Measurements from ENCODE around the gene TRIM72. TPM values are rescaled to one million over a fixed set of nuclear protein-coding genes. Genes with fewer than 3 reads are reported as not detected.

Gene TRIM72
- total RNA-seq, 1 donor from 2014 or later: not detected

GRCh38 chr16:31186930-31187807 is 26.8 kb upstream of the TRIM72 start:
- Mint-ChIP-seq H3K4me1 (ENCODE audit: unreplicated experiment) (peaks cover 28% of the 10 kb centered on the region), H3K27me3 (ENCODE audit: unreplicated experiment) (no peaks in the 10 kb centered on the region), H3K27ac (ENCODE audit: unreplicated experiment) (no peak overlapping the region), H3K36me3 (ENCODE audit: unreplicated experiment) (peaks cover 87% of the 10 kb centered on the region), H3K9me3 (ENCODE audit: unreplicated experiment) (no peaks in the 10 kb centered on the region), H3K4me3 (ENCODE audit: unreplicated experiment) (no peak overlapping the region)
- TF ChIP-seq, protein P1, sequence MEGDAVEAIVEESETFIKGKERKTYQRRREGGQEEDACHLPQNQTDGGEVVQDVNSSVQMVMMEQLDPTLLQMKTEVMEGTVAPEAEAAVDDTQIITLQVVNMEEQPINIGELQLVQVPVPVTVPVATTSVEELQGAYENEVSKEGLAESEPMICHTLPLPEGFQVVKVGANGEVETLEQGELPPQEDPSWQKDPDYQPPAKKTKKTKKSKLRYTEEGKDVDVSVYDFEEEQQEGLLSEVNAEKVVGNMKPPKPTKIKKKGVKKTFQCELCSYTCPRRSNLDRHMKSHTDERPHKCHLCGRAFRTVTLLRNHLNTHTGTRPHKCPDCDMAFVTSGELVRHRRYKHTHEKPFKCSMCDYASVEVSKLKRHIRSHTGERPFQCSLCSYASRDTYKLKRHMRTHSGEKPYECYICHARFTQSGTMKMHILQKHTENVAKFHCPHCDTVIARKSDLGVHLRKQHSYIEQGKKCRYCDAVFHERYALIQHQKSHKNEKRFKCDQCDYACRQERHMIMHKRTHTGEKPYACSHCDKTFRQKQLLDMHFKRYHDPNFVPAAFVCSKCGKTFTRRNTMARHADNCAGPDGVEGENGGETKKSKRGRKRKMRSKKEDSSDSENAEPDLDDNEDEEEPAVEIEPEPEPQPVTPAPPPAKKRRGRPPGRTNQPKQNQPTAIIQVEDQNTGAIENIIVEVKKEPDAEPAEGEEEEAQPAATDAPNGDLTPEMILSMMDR (IDR thresholded peaks at IDR 0.05): no peak
- no peak for DNase-seq (ENCODE audit: extremely low spot score, unreplicated experiment)

DNA sequence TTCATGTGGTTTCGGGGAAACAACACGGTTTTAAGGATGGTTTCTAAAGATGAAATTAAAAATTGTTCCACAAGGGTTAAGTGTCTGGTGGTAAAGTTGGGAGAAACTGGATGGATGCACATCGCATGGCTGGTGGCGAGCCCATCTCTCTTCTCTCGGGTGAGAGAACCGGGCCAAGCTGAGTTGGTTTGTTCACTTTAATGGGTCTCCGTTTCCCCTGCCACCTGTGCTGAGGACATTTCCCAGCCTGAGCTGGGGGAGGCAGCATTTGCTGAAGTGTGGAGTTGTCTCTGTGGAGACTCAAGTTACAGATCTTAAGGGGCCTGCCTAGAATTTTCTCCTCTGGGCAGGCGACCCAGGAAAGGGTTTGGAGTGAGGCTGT is 26.1 kb upstream of the TRIM72 start:
- Mint-ChIP-seq H3K27ac (ENCODE audit: unreplicated experiment) (no peak overlapping the region), H3K4me3 (ENCODE audit: unreplicated experiment) (no peak overlapping the region), H3K4me1 (ENCODE audit: unreplicated experiment) (peaks cover 22% of the 10 kb centered on the region)

GRCh38 chr16:31188450-31189411 is 25.2 kb upstream of the TRIM72 start:
- H3K36me3 Mint-ChIP-seq (ENCODE audit: unreplicated experiment): peaks cover 85% of the 10 kb centered on the region
- no peaks in the 10 kb centered on the region for H3K9me3 Mint-ChIP-seq (ENCODE audit: unreplicated experiment)
- H3K27me3 Mint-ChIP-seq (ENCODE audit: unreplicated experiment): no peaks in the 10 kb centered on the region
- no peak for DNase-seq (ENCODE audit: extremely low spot score, unreplicated experiment)
- no peak overlapping the region for H3K4me3 Mint-ChIP-seq (ENCODE audit: unreplicated experiment)
- peak overlapping the region; percentile 61 for H3K27ac Mint-ChIP-seq (ENCODE audit: unreplicated experiment)
- peaks cover 13% of the 10 kb centered on the region for H3K4me1 Mint-ChIP-seq (ENCODE audit: unreplicated experiment)
- TF ChIP-seq, protein P1 (IDR thresholded peaks at IDR 0.05): no peak

More for the DNA sequence above, 26.1 kb upstream of the TRIM72 start:
- no peaks in the 10 kb centered on the region for H3K9me3 Mint-ChIP-seq (ENCODE audit: unreplicated experiment)
- H3K36me3 Mint-ChIP-seq (ENCODE audit: unreplicated experiment): peaks cover 84% of the 10 kb centered on the region
- no peak for DNase-seq (ENCODE audit: extremely low spot score, unreplicated experiment)
- H3K27me3 Mint-ChIP-seq (ENCODE audit: unreplicated experiment): no peaks in the 10 kb centered on the region
- TF ChIP-seq, protein P1 (IDR thresholded peaks at IDR 0.05): no peak

DNA sequence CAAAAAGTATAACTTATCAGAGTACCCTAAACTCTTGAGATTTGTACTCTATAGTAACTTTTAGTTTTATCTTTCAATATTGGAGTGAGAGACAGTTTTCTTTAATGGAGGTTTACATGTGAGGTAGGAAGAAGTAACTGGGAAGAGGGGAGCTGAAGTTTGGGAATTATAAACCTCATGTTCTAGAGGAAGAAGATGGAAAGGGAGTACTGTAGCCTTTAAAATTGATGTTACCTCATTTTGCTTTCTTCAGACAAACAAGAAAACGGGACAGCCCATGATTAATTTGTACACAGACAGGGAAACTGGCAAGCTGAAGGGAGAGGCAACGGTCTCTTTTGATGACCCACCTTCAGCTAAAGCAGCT is 24.5 kb upstream of the TRIM72 start:
- Mint-ChIP-seq H3K4me1 (ENCODE audit: unreplicated experiment) (peaks cover 8% of the 10 kb centered on the region), H3K27me3 (ENCODE audit: unreplicated experiment) (no peaks in the 10 kb centered on the region), H3K9me3 (ENCODE audit: unreplicated experiment) (no peaks in the 10 kb centered on the region), H3K36me3 (ENCODE audit: unreplicated experiment) (peaks cover 87% of the 10 kb centered on the region), H3K27ac (ENCODE audit: unreplicated experiment) (peak overlapping the region; percentile 61), H3K4me3 (ENCODE audit: unreplicated experiment) (no peak overlapping the region)
- no peak for DNase-seq (ENCODE audit: extremely low spot score, unreplicated experiment)
- TF ChIP-seq, protein P1 (IDR thresholded peaks at IDR 0.05): no peak

DNA sequence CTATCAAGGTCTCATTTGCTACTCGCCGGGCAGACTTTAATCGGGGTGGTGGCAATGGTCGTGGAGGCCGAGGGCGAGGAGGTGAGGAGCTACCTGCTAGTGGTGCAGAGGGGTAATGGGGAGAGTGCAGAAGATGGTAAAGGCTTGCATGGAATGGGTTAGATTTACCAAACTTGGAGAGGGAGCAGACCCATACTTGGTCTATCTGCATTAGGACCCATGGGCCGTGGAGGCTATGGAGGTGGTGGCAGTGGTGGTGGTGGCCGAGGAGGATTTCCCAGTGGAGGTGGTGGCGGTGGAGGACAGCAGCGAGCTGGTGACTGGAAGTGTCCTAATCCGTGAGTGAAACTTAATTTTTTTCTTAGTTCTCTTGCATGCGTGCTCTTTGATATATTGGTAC is 23.9 kb upstream of the TRIM72 start:
- Mint-ChIP-seq H3K27me3 (ENCODE audit: unreplicated experiment) (no peaks in the 10 kb centered on the region), H3K36me3 (ENCODE audit: unreplicated experiment) (peaks cover 87% of the 10 kb centered on the region), H3K4me3 (ENCODE audit: unreplicated experiment) (no peak overlapping the region), H3K4me1 (ENCODE audit: unreplicated experiment) (peaks cover 6% of the 10 kb centered on the region), H3K9me3 (ENCODE audit: unreplicated experiment) (no peaks in the 10 kb centered on the region), H3K27ac (ENCODE audit: unreplicated experiment) (no peak overlapping the region)
- TF ChIP-seq, protein P1 (IDR thresholded peaks at IDR 0.05): no peak
- no peak for DNase-seq (ENCODE audit: extremely low spot score, unreplicated experiment)

Measured in osteocyte (in vitro differentiated cells).